OCI-LY3 (cell line): ENCODE results near the gene HHAT.
A peak's percentile ranks its signal among the peaks of the same experiment; 100 is the strongest.

Experiments used
- H2AFZ ChIP-seq: fragments of 200-600, 300-600 bp; shearing (Covaris generic); 2 replicates; pipeline ENCODE4 v1.6.0; 2014; ENCODE audit warnings: antibody characterized with exemption, low read depth, low read length
- H3K27ac ChIP-seq: fragments of 200-600, 300-600 bp; sonication (generic); 2 replicates; pipeline ENCODE4 v1.5.1; 2014; ENCODE audit warnings: mild to moderate bottlenecking, low read length, moderate library complexity, mixed read lengths
- H3K27me3 ChIP-seq: fragments of 200-600, 300-600 bp; sonication (generic); 2 replicates; pipeline ENCODE4 v1.6.1; 2014; ENCODE audit warnings: low read depth, low read length, mixed read lengths
- H3K36me3 ChIP-seq: fragments of 200-600, 300-600 bp; sonication (generic); replicated peaks from 2 replicates; pipeline ENCODE3; 2014; ENCODE audit warnings: low read depth, low read length, mixed read lengths
- H3K4me1 ChIP-seq: fragments of 300-600, 200-600 bp; sonication (generic); 2 replicates; pipeline ENCODE4 v1.6.1; 2014; ENCODE audit warnings: low read length, mixed read lengths
- H3K4me2 ChIP-seq: fragments of 200-600, 300-600 bp; sonication (generic); 2 replicates; pipeline ENCODE4 v1.6.1; 2014; ENCODE audit warnings: low read length, mixed read lengths
- H3K4me3 ChIP-seq: fragments of 300-600, 200-600 bp; sonication (generic); 2 replicates; pipeline ENCODE4 v1.5.1; 2014; ENCODE audit warnings: antibody characterized with exemption, mild to moderate bottlenecking, low read length, moderate library complexity
- H3K79me2 ChIP-seq: fragments of 300-600, 200-600 bp; shearing (Covaris generic); 2 replicates; pipeline ENCODE4 v1.6.1; 2014; ENCODE audit warnings: mild to moderate bottlenecking, low read length, mixed read lengths
- H3K9ac ChIP-seq: fragments of 300-600, 200-600 bp; shearing (Covaris generic); 2 replicates; pipeline ENCODE4 v1.6.0; 2014; ENCODE audit warnings: mild to moderate bottlenecking, low read length, moderate library complexity
- H3K9me3 ChIP-seq: fragments of 200-600, 300-600 bp; shearing (Covaris generic); 2 replicates; pipeline ENCODE4 v1.6.1; 2014; ENCODE audit warnings: low read length, mixed read lengths; ENCODE audit not compliant: insufficient read depth
- H4K20me1 ChIP-seq: fragments of 200-600, 300-600 bp; sonication (generic); 2 replicates; pipeline ENCODE4 v1.6.1; 2016; ENCODE audit warnings: low read length, mixed read lengths; ENCODE audit not compliant: insufficient read depth
- EZH2phosphoT487 ChIP-seq: fragments of 200-600 bp; shearing (Covaris generic); IDR thresholded peaks from 2 replicates; pipeline ENCODE4 v1.6.1; 2018; ENCODE audit warnings: antibody characterized with exemption, mixed run types, low read depth
- TF ChIP-seq, protein P1 (sequence below): fragments of 200-600, 300-600 bp; sonication (generic); IDR thresholded peaks from 2 replicates; pipeline ENCODE4 v1.5.1; 2014; ENCODE audit warnings: antibody characterized with exemption, low read length, low read depth

HHAT gene

GRCh38 chr1:210702506-210702905, 373.8 kb downstream of the HHAT start:
- Histone ChIP-seq H3K27me3 (no peaks in the 10 kb centered on the region), H4K20me1 (no peaks in the 10 kb centered on the region), H3K4me2 (no peak overlapping the region), H3K27ac (no peak overlapping the region), H3K9me3 (no peaks in the 10 kb centered on the region), H3K4me1 (peaks cover 23% of the 10 kb centered on the region), H3K9ac (no peak overlapping the region), H3K79me2 (no peaks in the 10 kb centered on the region), H3K4me3 (no peak overlapping the region), H3K36me3 (no peaks in the 10 kb centered on the region), H2AFZ (no peak overlapping the region)
- no peak for TF ChIP-seq EZH2phosphoT487
- TF ChIP-seq, protein P1, sequence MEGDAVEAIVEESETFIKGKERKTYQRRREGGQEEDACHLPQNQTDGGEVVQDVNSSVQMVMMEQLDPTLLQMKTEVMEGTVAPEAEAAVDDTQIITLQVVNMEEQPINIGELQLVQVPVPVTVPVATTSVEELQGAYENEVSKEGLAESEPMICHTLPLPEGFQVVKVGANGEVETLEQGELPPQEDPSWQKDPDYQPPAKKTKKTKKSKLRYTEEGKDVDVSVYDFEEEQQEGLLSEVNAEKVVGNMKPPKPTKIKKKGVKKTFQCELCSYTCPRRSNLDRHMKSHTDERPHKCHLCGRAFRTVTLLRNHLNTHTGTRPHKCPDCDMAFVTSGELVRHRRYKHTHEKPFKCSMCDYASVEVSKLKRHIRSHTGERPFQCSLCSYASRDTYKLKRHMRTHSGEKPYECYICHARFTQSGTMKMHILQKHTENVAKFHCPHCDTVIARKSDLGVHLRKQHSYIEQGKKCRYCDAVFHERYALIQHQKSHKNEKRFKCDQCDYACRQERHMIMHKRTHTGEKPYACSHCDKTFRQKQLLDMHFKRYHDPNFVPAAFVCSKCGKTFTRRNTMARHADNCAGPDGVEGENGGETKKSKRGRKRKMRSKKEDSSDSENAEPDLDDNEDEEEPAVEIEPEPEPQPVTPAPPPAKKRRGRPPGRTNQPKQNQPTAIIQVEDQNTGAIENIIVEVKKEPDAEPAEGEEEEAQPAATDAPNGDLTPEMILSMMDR, result no peak

- H3K36me3 ChIP-seq, result no peaks in the 10 kb centered on the region
- no peaks in the 10 kb centered on the region for H4K20me1 ChIP-seq
- H3K4me3 ChIP-seq, result no peak overlapping the region
- peaks cover 14% of the 10 kb centered on the region for H3K4me1 ChIP-seq
- H3K27ac ChIP-seq, result no peak overlapping the region
- H3K27me3 ChIP-seq, result no peaks in the 10 kb centered on the region
- no peaks in the 10 kb centered on the region for H3K9me3 ChIP-seq
- no peak overlapping the region for H3K9ac ChIP-seq
- H2AFZ ChIP-seq, result no peak overlapping the region
- no peaks in the 10 kb centered on the region for H3K79me2 ChIP-seq
- H3K4me2 ChIP-seq, result no peak overlapping the region
- TF ChIP-seq, protein P1, result no peak
- no peak for TF ChIP-seq EZH2phosphoT487
Observed at GRCh38 chr1:210703593-210703992, 374.9 kb downstream of the HHAT start.

DNA sequence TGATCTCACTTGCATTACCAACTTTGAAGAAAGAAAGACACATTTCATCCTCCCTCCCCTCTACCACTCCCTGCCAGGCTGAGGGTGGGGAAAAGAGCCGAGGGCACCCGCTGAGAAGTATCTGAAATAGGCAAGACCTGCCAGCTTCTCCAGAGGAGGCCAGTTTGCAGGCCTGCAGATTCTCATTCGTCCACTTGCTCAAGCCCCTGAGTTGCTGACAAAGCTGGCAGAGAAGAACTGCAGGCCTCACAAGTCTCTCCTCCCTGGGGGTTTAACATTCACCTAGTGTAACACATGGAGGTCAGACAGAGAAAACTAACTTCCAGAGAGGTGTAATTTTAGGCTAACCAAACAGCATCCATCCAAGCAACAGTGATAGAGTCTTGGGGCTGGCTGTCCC, 376.4 kb downstream of the HHAT start:
- Histone ChIP-seq H3K27me3 (no peaks in the 10 kb centered on the region), H3K36me3 (no peaks in the 10 kb centered on the region), H3K79me2 (no peaks in the 10 kb centered on the region), H3K4me1 (peaks cover 14% of the 10 kb centered on the region), H3K4me3 (no peak overlapping the region), H3K4me2 (peak overlapping the region; percentile 37; the same call in 1 of the 2 replicates), H4K20me1 (no peaks in the 10 kb centered on the region), H3K9ac (no peak overlapping the region), H3K9me3 (no peaks in the 10 kb centered on the region), H3K27ac (no peak overlapping the region), H2AFZ (no peak overlapping the region)
- TF ChIP-seq, protein P1, result no peak
- no peak for TF ChIP-seq EZH2phosphoT487

- H4K20me1 ChIP-seq, result no peaks in the 10 kb centered on the region
- TF ChIP-seq, protein P1, result no peak
- no peak for TF ChIP-seq EZH2phosphoT487
- H3K27ac ChIP-seq, result no peak overlapping the region
- H3K4me2 ChIP-seq, result peak overlapping the region; percentile 37
- H3K9ac ChIP-seq, result no peak overlapping the region
- H3K9me3 ChIP-seq, result no peaks in the 10 kb centered on the region
- no peaks in the 10 kb centered on the region for H3K79me2 ChIP-seq
- H2AFZ ChIP-seq, result peak overlapping the region; percentile 23; the same call in 1 of the 2 replicates
- H3K4me3 ChIP-seq, result no peak overlapping the region
- no peaks in the 10 kb centered on the region for H3K36me3 ChIP-seq
- H3K27me3 ChIP-seq, result no peaks in the 10 kb centered on the region
- peaks cover 14% of the 10 kb centered on the region for H3K4me1 ChIP-seq
Observed at GRCh38 chr1:210706246-210706645, 377.5 kb downstream of the HHAT start.
